ENCODE measurements around the gene RSKR.

DNA sequence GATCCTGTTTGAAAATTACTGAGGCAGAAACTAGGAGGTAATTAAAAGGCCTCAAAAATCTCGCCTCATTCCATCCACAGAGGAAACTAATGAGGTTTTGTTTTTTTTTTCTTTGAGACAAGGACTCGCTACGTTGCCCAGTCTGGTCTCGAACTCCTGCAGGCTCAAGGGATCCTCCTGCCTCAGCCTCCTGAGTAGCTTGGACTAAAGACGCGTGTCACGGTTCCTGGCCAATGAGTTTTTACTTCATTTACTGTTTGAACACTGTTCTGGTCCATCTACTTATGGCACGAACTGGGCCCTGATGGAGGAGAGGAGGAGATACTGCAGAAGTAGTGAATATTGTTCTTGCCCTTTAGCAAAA, 31.6 kb upstream of the RSKR start:
- no peak for TF ChIP-seq POLR2A (IDR thresholded peaks at IDR 0.05; ENCODE audit: low read depth, low read length)
- no peak for TF ChIP-seq POLR2AphosphoS5 (IDR thresholded peaks at IDR 0.05; ENCODE audit: low read depth, low read length)
- no peak for TF ChIP-seq TAF1 (IDR thresholded peaks at IDR 0.05; ENCODE audit: low read depth, low read length)
- no peak for TF ChIP-seq SPI1 (IDR thresholded peaks at IDR 0.05; ENCODE audit: low read depth, low read length)
- TF ChIP-seq POU2F2 (IDR thresholded peaks at IDR 0.05; ENCODE audit: low read depth, low read length): no peak
- TF ChIP-seq PAX5 (IDR thresholded peaks at IDR 0.05; ENCODE audit: insufficient read depth, low read length, severe bottlenecking): no peak

All from GM12891 (cell line).